Testis (tissue), 2 donors: ENCODE results near the gene ZSCAN30.

Experiments used
- POLR2A ChIP-seq: fragments of 450-650 bp; IDR thresholded peaks from one replicate; pipeline ENCODE4 v1.6.1; 2017; ENCODE audit warnings: antibody characterized with exemption, mild to moderate bottlenecking, moderate library complexity
- TF ChIP-seq, protein P1 (sequence below), 3 experiments: fragments of 450-650 bp in 2 of 3; fragments of 200-600 bp in 1 of 3; sonication (generic) in 1 of 3; IDR thresholded peaks; one replicate each; pipeline ENCODE4 v1.5.1; 2016 to 2019; ENCODE audit warnings: antibody characterized with exemption in 3 of 3, mild to moderate bottlenecking in 2 of 3, moderate library complexity in 1 of 3

DNA sequence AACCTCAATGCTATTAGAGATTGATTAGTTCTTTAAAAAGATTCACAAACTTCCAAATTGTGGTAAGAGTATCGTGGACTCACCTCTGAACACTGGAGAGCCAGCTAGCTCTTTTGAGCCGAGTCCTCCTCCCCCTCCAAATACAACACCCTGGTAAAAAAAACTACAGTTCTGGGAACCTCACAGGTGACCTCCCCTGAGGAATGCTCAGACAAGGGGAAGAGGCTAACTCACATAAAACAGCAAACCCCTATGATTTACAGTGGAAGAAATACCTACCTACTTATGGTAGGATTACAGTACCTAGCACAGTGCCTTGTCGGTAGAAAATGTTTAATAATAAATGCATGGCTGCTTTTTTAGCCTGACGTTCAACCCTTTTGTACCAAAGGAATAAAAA is 45.8 kb upstream of the ZSCAN30 start:
- TF ChIP-seq, protein P1, sequence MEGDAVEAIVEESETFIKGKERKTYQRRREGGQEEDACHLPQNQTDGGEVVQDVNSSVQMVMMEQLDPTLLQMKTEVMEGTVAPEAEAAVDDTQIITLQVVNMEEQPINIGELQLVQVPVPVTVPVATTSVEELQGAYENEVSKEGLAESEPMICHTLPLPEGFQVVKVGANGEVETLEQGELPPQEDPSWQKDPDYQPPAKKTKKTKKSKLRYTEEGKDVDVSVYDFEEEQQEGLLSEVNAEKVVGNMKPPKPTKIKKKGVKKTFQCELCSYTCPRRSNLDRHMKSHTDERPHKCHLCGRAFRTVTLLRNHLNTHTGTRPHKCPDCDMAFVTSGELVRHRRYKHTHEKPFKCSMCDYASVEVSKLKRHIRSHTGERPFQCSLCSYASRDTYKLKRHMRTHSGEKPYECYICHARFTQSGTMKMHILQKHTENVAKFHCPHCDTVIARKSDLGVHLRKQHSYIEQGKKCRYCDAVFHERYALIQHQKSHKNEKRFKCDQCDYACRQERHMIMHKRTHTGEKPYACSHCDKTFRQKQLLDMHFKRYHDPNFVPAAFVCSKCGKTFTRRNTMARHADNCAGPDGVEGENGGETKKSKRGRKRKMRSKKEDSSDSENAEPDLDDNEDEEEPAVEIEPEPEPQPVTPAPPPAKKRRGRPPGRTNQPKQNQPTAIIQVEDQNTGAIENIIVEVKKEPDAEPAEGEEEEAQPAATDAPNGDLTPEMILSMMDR (IDR thresholded peaks at IDR 0.05): no peak
- no peak for TF ChIP-seq POLR2A
